SJSA1 (cell line): ENCODE results near the gene EMID1. TPM values are rescaled to one million over a fixed set of nuclear protein-coding genes. Genes with fewer than 3 reads are reported as not detected.

Source experiments
- DNase-seq, 2 experiments: peaks; one replicate each; pipeline ENCODE4 v3.0.0-alpha.2; 2015 to 2020; ENCODE audit warnings: low spot score in 2 of 2, low read depth in 1 of 2
- H3K27ac ChIP-seq: fragments of 250-450 bp; sonication (Bioruptor Pico); 2 replicates; pipeline ENCODE4 v1.5.1; 2020; ENCODE audit warnings: mild to moderate bottlenecking, moderate library complexity
- H3K27me3 ChIP-seq: fragments of 250-450 bp; sonication (Bioruptor Pico); replicated peaks from 2 replicates; pipeline ENCODE4 v1.5.1; 2020; ENCODE audit warnings: mild to moderate bottlenecking, moderate library complexity
- H3K36me3 ChIP-seq: fragments of 250-450 bp; sonication (Bioruptor Pico); 2 replicates; pipeline ENCODE4 v1.5.1; 2020; ENCODE audit warnings: mild to moderate bottlenecking
- H3K4me1 ChIP-seq: fragments of 250-450 bp; sonication (Bioruptor Pico); replicated peaks from 2 replicates; pipeline ENCODE4 v1.6.1; 2021; ENCODE audit warnings: mild to moderate bottlenecking
- H3K4me3 ChIP-seq: fragments of 250-450 bp; sonication (Bioruptor Pico); 2 replicates; pipeline ENCODE4 v1.5.1; 2020; ENCODE audit warnings: mild to moderate bottlenecking
- H3K9me3 ChIP-seq: fragments of 250-450 bp; sonication (Bioruptor Pico); replicated peaks from 2 replicates; pipeline ENCODE4 v1.5.1; 2020; ENCODE audit warnings: mild to moderate bottlenecking
- total RNA-seq: library from RNA; depleted of rRNA; stranded (reverse); fragments of >200 nt; shearing (Covaris generic); gene quantifications from 2 replicates; pipeline ENCODE4 v1.2.3, GENCODE V29; 2014

The EMID1 gene
- total RNA-seq, 1 experiment from 2014 or later = 45.6 TPM

- H3K36me3 ChIP-seq = peaks cover 18% of the 10 kb centered on the region
- no peak overlapping the region for H3K4me3 ChIP-seq
- peaks cover 67% of the 10 kb centered on the region for H3K4me1 ChIP-seq
- DNase-seq = no peak
- peak overlapping the region; percentile 88 for H3K27ac ChIP-seq
- H3K9me3 ChIP-seq = no peaks in the 10 kb centered on the region
- H3K27me3 ChIP-seq = no peaks in the 10 kb centered on the region
Measured at GRCh38 chr22:29200901-29201300, 4.8 kb upstream of the EMID1 start.

DNA sequence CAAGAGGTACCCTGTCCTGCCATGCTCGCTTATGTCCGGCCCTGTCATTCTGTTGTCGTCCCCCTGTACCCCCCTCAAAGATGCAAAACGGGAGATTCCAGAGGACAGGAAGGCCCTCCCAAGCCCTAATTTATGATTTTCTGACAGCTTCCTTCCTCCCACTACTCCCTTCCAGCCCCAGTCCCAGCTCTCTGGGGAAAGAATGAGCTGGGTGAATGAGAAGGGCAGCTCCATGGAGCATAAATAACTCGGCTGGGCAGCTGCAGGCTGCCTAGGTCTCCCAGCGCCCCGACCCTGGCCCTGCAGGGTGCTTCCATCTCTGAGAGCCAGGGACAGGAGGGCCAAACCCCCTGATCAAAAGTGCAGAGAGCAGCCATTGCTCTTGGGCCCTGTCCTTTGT, 3.9 kb upstream of the EMID1 start:
- H3K4me1 ChIP-seq = peaks cover 76% of the 10 kb centered on the region
- peaks cover 13% of the 10 kb centered on the region; the same call in 1 of the 2 replicates for H3K36me3 ChIP-seq
- no peak overlapping the region for H3K4me3 ChIP-seq
- no peak for DNase-seq
- no peaks in the 10 kb centered on the region for H3K27me3 ChIP-seq
- peak overlapping the region; percentile 88 for H3K27ac ChIP-seq
- H3K9me3 ChIP-seq = no peaks in the 10 kb centered on the region

GRCh38 chr22:29202212-29203192, 3.2 kb upstream of the EMID1 start:
- H3K27me3 ChIP-seq = no peaks in the 10 kb centered on the region
- peaks cover 78% of the 10 kb centered on the region for H3K4me1 ChIP-seq
- H3K36me3 ChIP-seq = peaks cover 17% of the 10 kb centered on the region
- peak; percentile 99 for DNase-seq
- no peaks in the 10 kb centered on the region for H3K9me3 ChIP-seq
- peak overlapping the region; percentile 88 for H3K27ac ChIP-seq
- no peak overlapping the region for H3K4me3 ChIP-seq

- Histone ChIP-seq H3K27ac (peak overlapping the region; percentile 88), H3K9me3 (no peaks in the 10 kb centered on the region), H3K4me3 (no peak overlapping the region), H3K27me3 (no peaks in the 10 kb centered on the region), H3K4me1 (peaks cover 78% of the 10 kb centered on the region), H3K36me3 (peaks cover 22% of the 10 kb centered on the region)
- no peak for DNase-seq
Measured at GRCh38 chr22:29203488-29204454, 1.9 kb upstream of the EMID1 start.

GRCh38 chr22:29204455-29205183, 1.1 kb upstream of the EMID1 start:
- peaks cover 20% of the 10 kb centered on the region for H3K36me3 ChIP-seq
- no peaks in the 10 kb centered on the region for H3K9me3 ChIP-seq
- peak overlapping the region; percentile 79 for H3K4me3 ChIP-seq
- no peaks in the 10 kb centered on the region for H3K27me3 ChIP-seq
- H3K27ac ChIP-seq = peak overlapping the region; percentile 88
- DNase-seq = peak in 1 of 2 experiments; percentile 27
- peaks cover 69% of the 10 kb centered on the region for H3K4me1 ChIP-seq

GRCh38 chr22:29205252-29205593, 473 bp upstream of the EMID1 start:
- no peak for DNase-seq
- H3K27ac ChIP-seq = peak overlapping the region; percentile 44
- peaks cover 13% of the 10 kb centered on the region for H3K36me3 ChIP-seq
- no peaks in the 10 kb centered on the region for H3K9me3 ChIP-seq
- H3K4me3 ChIP-seq = peak overlapping the region; percentile 79
- no peaks in the 10 kb centered on the region for H3K27me3 ChIP-seq
- peaks cover 63% of the 10 kb centered on the region for H3K4me1 ChIP-seq

- DNase-seq = peak in 1 of 2 experiments; percentile 27
- no peaks in the 10 kb centered on the region for H3K27me3 ChIP-seq
- peak overlapping the region; percentile 79 for H3K4me3 ChIP-seq
- H3K27ac ChIP-seq = peak overlapping the region; percentile 22; the same call in 1 of the 2 replicates
- H3K9me3 ChIP-seq = no peaks in the 10 kb centered on the region
- H3K36me3 ChIP-seq = peaks cover 13% of the 10 kb centered on the region
- peaks cover 50% of the 10 kb centered on the region for H3K4me1 ChIP-seq
Measured at GRCh38 chr22:29206372-29207242, 911 bp downstream of the EMID1 start.

GRCh38 chr22:29207243-29207550, 1.5 kb downstream of the EMID1 start:
- no peak overlapping the region for H3K27ac ChIP-seq
- no peaks in the 10 kb centered on the region for H3K9me3 ChIP-seq
- no peak for DNase-seq
- no peak overlapping the region for H3K4me3 ChIP-seq
- peaks cover 44% of the 10 kb centered on the region for H3K4me1 ChIP-seq
- peaks cover 13% of the 10 kb centered on the region for H3K36me3 ChIP-seq
- H3K27me3 ChIP-seq = no peaks in the 10 kb centered on the region

DNA sequence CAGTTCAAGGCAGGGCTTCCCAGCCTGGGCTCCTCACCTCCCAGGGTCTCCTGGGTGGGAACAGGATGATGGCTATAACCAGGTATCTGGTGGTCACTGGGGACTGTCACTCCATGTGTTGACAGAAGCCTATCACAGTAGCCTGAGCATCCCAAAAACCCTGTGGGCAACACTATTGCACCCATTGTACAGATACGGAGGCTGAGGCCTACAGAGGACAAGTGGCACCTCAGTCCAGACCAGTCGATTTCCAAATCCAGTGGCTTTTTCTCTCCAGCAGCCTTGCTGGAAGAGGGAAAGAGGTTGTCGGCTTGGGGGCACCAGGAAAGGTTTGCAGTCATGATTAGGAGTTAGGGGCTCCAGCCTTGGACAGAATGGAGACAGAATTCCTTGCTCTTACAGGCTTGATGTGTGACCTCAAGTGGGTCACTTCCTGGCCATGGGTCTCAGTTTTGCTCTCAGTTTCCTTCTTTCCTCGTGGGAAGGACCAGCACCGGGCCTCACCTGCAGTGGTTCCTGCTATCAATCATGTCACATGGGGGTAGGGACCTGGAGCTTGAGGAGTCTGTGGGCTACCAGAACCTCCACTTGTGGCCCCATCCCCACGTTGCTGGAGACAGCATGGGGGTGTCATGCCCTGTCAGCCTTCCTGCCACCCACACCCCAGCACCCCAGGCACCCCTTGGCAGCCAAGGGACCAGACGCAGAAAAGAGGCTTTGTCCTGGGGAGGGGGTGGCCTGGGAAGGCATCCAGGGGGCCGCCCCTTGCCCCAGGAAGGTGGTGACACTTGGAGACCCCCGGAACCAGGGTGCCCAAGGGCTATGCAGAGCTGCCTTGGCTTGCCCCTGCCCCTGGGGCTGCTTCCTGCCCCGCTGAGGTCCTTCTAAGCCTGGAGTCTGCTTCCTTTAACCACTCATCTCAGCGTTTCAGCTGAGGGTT, 2.1 kb downstream of the EMID1 start:
- H3K36me3 ChIP-seq = peaks cover 13% of the 10 kb centered on the region
- H3K4me1 ChIP-seq = peaks cover 39% of the 10 kb centered on the region
- DNase-seq = no peak
- no peaks in the 10 kb centered on the region for H3K9me3 ChIP-seq
- H3K27ac ChIP-seq = no peak overlapping the region
- no peaks in the 10 kb centered on the region for H3K27me3 ChIP-seq
- H3K4me3 ChIP-seq = no peak overlapping the region

GRCh38 chr22:29208502-29208862, 2.8 kb downstream of the EMID1 start:
- Histone ChIP-seq H3K36me3 (peaks cover 13% of the 10 kb centered on the region), H3K9me3 (no peaks in the 10 kb centered on the region), H3K27me3 (no peaks in the 10 kb centered on the region), H3K4me3 (no peak overlapping the region), H3K27ac (no peak overlapping the region), H3K4me1 (peaks cover 32% of the 10 kb centered on the region)
- no peak for DNase-seq

GRCh38 chr22:29208879-29209623, 3.4 kb downstream of the EMID1 start:
- H3K27me3 ChIP-seq = no peaks in the 10 kb centered on the region
- no peak overlapping the region for H3K27ac ChIP-seq
- no peak for DNase-seq
- peaks cover 27% of the 10 kb centered on the region for H3K4me1 ChIP-seq
- H3K9me3 ChIP-seq = no peaks in the 10 kb centered on the region
- H3K4me3 ChIP-seq = no peak overlapping the region
- peaks cover 13% of the 10 kb centered on the region for H3K36me3 ChIP-seq
